Eye (tissue), 1 donor: Measurements from ENCODE around the gene TEX44.
A peak's percentile ranks its signal among the peaks of the same experiment; 100 is the strongest.
"Not testable (repeated sequence)": the region's sequence is repeated elsewhere in the genome, so short reads cannot be mapped to it uniquely, and the experiment has no call there.

Source experiments
- DNase-seq: peaks from one replicate; pipeline ENCODE4 v3.0.0-alpha.2; 2015

The TEX44 gene

GRCh38 chr2:231571661-231572191 lies 20.9 kb upstream of the TEX44 start:
- DNase-seq, result no peak

- no peak for DNase-seq
These were observed 19.6 kb upstream of the TEX44 start for GRCh38 chr2:231573096-231573495.

- DNase-seq, result no peak
These were observed 18.8 kb upstream of the TEX44 start for GRCh38 chr2:231573698-231574421.

- DNase-seq, result no peak
These were observed 16.9 kb upstream of the TEX44 start for GRCh38 chr2:231575612-231576256.

- DNase-seq, result no peak
These were observed 16.2 kb upstream of the TEX44 start for GRCh38 chr2:231576465-231576864.

- not testable (repeated sequence) for DNase-seq
These were observed 14.0 kb upstream of the TEX44 start for GRCh38 chr2:231578655-231579054.

- no peak for DNase-seq
These were observed 13.1 kb upstream of the TEX44 start for GRCh38 chr2:231579560-231579959.

GRCh38 chr2:231581328-231581727 lies 11.3 kb upstream of the TEX44 start:
- DNase-seq, result no peak

GRCh38 chr2:231583982-231584381 lies 8.7 kb upstream of the TEX44 start:
- DNase-seq, result peak; percentile 31

- not testable (repeated sequence) for DNase-seq
These were observed 4.9 kb upstream of the TEX44 start for GRCh38 chr2:231587744-231588143.

- no peak for DNase-seq
These were observed 3.0 kb upstream of the TEX44 start for GRCh38 chr2:231589656-231590055.

- no peak for DNase-seq
These were observed 2.0 kb upstream of the TEX44 start for GRCh38 chr2:231590614-231591013.

GRCh38 chr2:231593666-231594065 lies 1.0 kb downstream of the TEX44 start:
- DNase-seq, result no peak

GRCh38 chr2:231597014-231597611 lies 4.4 kb downstream of the TEX44 start:
- DNase-seq, result no peak

- DNase-seq, result no peak
These were observed 5.0 kb downstream of the TEX44 start for GRCh38 chr2:231597627-231598026.

- no peak for DNase-seq
These were observed 8.1 kb downstream of the TEX44 start for GRCh38 chr2:231600619-231601355.

- peak; percentile 91 for DNase-seq
These were observed 8.9 kb downstream of the TEX44 start for GRCh38 chr2:231601356-231602229.

GRCh38 chr2:231602859-231603467 lies 10.3 kb downstream of the TEX44 start:
- peak; percentile 93 for DNase-seq

- DNase-seq, result peak; percentile 90
These were observed 11.5 kb downstream of the TEX44 start for GRCh38 chr2:231604101-231604684.

- DNase-seq, result peak; percentile 99
These were observed 12.3 kb downstream of the TEX44 start for GRCh38 chr2:231604685-231605606.
